ENCODE results near the gene PRKAG3.

Gene PRKAG3

GRCh38 chr2:218812861-218813260 is 18.7 kb downstream of the PRKAG3 start:
- DNase-seq = no peak

DNA sequence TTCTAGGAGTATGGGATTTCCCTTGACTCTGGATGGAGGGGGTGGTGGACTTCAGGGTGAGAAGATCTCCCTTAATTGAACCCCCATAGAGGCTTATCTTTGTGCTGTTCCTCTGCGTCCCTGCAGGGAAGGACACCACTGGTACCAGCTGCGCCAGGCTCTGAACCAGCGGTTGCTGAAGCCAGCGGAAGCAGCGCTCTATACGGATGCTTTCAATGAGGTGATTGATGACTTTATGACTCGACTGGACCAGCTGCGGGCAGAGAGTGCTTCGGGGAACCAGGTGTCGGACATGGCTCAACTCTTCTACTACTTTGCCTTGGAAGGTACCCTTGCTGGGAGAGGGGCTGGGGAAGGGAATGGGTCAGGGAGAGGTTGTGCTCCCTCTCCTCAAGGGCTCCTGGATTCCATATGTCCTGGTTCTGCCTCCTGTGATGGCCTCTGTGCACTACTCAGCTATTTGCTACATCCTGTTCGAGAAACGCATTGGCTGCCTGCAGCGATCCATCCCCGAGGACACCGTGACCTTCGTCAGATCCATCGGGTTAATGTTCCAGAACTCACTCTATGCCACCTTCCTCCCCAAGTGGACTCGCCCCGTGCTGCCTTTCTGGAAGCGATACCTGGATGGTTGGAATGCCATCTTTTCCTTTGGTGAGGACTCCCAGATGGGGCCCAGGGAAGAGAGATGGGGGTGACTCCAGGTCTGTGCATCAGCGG is 19.3 kb downstream of the PRKAG3 start:
- no peak for DNase-seq

GRCh38 chr2:218811382-218811781 is 20.2 kb downstream of the PRKAG3 start:
- DNase-seq = no peak

GRCh38 chr2:218810256-218810655 is 21.3 kb downstream of the PRKAG3 start:
- no peak for DNase-seq

- no peak for DNase-seq
Measured at GRCh38 chr2:218809515-218809914, 22.1 kb downstream of the PRKAG3 start.

DNA sequence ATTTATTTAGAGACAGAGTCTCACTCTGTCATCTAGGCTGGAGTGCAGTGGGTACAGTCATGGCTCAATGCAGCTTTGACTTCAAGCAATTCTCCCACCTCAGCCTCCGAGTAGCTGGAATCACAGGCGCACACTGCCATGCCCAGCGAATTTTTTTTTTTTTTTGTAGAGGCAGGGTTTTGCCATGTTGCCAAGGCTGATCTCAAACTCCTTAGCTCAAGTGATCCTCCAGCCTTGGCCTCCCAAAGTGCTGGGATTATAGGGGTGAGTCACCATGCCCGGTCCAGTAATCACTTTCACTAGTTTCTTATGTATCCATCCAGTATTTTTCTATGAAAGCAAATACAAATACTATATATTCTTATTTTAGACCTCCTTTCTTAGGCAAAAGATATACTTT is 24.0 kb downstream of the PRKAG3 start:
- DNase-seq = no peak

DNA sequence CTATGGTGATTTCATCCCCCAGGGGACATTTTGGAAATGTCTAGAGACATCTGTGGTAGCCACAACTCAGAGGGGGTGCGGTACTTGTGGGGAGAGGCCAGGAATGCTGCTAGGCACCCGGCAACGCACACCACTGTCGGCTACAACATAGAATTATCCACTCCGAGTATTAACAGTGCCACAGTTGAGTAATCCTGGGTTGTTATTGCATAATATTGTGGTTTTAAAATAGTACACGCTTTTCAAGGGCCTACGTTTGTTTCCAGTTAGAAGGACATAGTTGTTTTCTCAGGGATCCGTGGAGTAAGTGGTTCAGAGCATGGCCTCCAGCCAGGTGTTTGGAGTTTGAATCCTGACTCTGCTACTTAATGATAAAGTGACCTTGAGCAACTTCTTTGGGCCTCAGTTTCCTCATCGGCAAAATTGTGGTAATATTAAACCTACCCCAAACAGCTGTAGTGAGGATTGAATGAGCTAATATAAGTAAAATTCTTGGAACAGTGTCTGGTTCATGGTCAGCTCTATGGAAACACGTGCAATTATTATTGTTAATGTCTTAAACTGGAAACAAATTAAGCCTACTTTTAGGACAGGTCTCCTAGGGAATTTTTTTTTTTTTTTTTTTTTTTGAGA is 25.1 kb downstream of the PRKAG3 start:
- peak; percentile 99 for DNase-seq

- peak; percentile 58 for DNase-seq
Measured at GRCh38 chr2:218805627-218806026, 26.0 kb downstream of the PRKAG3 start.

DNA sequence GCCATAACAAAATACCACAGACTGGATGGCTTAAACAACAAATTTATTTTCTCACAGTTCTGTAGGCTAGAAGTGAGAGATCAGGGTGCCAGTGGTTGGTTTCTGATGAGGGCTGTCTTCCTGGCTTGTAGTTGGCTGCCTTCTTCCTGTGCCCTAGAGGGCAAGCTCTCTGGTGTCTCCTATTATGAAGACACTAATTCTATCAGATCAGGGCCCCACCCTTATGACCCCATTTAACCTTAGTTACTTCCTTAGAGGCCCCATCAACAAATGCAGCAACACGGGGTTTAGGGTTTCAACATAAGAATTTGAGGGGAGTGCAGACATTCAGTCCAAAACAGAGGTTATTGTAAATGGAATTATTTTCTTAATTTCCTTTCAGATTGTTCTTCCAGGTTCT is 26.8 kb downstream of the PRKAG3 start:
- DNase-seq = no peak

GRCh38 chr2:218802386-218802994 is 29.1 kb downstream of the PRKAG3 start:
- no peak for DNase-seq

DNA sequence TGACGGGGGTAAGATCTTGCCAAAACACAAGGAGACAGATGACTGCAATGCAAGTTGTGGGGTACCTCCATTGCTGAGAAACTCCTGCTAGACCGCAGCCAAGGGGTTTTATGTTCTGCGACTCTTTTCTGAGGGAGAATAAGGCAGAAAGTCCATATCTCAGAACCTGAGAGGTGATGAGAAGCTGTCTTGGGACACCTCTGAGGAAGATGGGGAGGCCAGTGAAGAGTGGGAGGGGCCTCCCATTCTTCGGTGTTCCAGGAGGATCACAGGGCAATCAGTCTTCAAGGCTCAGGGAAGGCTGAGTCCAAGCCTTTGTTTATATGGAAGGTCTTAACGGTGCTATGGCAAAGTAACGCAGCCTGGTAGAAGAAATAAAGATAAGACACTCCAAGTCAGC is 31.6 kb downstream of the PRKAG3 start:
- no peak for DNase-seq

GRCh38 chr2:218798767-218799504 is 32.7 kb downstream of the PRKAG3 start:
- DNase-seq = no peak

- no peak for DNase-seq
Measured at GRCh38 chr2:218796691-218797090, 34.9 kb downstream of the PRKAG3 start.

DNA sequence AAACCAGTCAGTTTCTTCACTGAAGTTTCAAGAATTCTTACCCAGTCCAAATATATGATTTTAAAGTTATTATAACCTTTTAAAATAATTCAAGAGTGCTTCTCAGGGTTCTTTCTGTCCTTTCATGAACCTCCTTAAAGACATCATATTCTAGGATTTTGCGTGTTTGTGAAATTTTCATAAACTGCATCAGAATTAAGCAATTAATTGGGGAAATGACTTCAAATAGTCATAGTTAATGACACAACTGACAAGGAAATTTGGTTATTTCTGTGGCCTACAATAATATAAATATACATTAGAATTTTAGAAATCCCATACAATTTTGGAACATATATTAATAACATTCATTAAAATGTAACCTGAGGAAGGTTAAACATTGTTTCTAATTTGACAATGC is 39.2 kb downstream of the PRKAG3 start:
- DNase-seq = no peak

DNA sequence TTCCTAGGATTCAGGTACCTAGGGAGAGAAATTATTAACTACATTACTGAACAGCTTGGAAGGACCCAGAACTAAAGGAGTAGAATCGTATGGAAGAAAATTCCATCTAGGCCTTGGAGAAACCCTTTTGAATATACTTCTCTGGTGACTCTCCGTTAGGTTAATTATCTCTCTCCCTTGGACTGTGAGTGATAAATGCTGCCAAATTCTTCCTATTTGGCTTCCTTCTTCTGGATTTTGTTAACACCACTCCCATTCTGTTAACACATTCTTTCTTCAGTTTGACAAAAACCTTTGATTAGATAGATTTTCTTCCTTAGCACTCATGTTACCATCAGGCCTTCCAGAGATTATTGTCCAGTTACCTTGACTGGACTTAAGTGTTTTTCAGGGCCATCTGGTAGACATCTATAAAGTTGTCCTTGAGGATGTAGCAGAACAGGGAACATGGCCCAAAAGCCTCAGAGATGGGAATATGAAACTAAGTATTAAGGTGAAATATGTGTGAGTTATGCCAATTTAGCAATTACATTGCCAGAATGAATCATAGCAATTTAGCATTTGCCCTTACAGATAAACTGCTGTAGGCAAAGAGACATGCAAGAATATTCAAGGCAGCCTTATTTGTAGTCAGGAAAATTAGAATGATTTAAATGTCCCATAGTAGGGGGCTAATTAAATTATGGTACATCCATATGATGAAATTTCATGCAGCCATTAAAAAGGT is 42.9 kb downstream of the PRKAG3 start:
- no peak for DNase-seq

DNA sequence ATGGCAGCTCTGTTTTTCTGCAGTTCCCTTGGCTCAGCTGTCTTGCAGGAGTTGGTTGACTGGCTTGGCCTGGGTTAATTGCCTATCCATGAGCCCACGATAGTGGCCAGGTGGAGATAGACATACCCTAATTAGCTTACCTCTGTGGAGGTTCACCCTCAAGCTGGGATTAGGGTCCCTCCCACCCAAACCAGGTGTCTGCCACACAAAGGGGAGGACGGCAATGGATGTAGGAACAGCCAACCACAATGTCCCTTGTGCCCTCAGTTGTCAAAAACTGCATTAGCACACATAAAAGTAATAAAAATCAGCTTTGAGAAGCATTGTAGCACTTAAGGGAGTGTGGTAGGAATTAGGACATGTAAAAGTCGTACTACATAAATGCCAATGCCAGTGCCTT is 45.5 kb downstream of the PRKAG3 start:
- no peak for DNase-seq

DNA sequence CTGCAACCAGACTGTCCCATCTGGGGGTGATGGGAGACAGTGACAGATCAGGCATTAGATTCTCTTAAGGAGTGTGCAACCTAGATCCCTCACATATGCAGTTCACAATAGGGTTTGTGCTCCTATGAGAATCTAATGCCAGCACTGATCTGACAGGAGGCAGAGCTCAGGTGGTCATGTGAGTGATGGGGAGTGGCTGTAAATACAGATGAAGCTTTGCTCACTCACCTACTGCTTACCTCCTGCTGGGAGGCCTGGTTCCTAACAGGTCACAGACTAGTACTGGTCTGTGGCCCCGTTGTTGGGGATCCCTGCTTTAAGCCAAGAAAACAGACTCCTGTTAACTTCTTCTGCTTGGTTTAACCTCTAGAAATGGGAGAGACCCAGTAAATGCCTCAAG is 46.5 kb downstream of the PRKAG3 start:
- DNase-seq = no peak

DNA sequence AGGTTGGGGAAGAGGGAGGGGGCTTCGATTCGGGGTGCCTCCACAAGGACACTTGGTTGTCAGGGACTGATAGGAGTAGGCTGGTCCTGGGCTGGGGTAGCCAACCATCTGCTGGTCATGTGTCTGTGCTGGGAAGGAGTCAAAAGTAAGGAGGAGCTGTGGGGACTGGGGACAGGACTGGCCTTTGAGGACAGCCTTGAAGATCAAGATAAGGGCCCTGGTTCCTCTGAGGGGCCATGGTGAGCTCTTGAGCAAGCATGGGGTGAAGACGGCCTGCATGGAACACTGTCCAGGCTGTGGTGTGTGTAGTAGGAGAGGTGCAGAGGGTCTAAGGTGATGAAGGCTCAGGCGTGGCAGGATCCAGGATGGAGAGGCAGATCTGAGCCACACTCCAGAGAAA is 47.9 kb downstream of the PRKAG3 start:
- DNase-seq = no peak

DNA sequence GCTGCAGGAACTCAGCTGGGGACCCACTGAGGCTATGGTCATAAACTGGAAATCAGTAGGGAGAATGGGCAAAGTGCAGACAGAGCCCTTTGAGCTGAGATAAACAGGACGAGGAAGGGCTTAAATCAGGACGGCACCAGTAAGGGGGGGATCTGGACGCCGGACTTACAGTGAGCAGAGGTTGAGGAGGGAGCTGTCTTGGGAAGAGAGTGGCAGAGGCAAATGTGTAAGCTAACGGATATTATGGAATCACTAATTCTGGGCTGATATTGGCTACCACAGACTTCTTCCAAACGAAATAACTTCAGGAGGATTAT is 49.1 kb downstream of the PRKAG3 start:
- DNase-seq = no peak

- peak; percentile 20 for DNase-seq
Measured at GRCh38 chr2:218781691-218782527, 49.7 kb downstream of the PRKAG3 start, which contains the start of gene CYP27A1. Gene CYP27A1, plus strand, starts transcription at chr2:218782147. Its CDS starts 36 bp downstream, at chr2:218782183.

DNA sequence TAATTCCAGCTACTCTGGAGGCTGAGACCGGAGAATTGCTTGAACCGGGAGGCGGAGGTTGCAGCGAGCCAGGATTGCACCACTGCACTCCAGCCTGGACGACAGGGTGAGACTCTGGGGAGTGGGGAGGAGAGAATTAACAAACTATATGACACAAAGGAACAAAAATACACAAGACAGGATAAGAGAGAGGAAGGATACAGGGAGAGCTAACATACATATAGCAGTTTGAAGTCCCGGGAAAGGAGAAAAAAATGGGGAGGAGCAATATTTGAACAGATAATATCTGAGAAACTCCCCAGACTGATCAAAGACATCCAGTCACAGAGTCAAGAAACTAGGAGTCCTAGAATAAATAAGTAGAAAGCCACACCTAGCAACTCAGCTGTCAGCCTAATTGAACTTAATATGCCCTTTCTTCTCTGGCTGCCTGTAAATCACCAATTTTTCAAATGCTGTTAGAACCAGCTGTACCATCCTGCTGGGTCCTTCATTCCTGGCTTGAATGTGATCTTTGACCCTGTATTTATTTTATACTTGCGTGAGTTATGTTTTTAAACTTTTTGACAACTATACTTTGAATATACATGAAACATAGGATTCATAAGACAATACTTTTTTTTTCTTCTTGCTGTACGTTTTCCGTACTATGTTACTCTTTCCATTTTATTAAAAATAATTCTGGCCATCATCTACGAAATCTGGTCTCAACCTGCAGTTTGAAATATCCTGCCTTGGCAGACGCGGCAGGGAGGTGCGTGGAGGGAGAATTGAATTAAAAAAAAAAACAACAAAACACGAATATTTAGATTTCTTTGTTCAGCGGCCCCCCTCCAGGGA is 50.5 kb downstream of the PRKAG3 start:
- no peak for DNase-seq
